IMR-90 (cell line): ENCODE results near the gene MYO1D. TPM values are rescaled to one million over a fixed set of nuclear protein-coding genes. Genes with fewer than 3 reads are reported as not detected.

Experiments used
- ATAC-seq: fragments of 200-7000 bp; cut with Tn5 transposase; 2 replicates; pipeline ENCODE4 v1.9.1; 2020; ENCODE audit warnings: low read depth, mild to moderate bottlenecking, moderate library complexity
- BruUV-seq: library from RNA; stranded (reverse); fragments of 400-500 nt; replicated peaks from 2 replicates; lab custom pipeline; 2021; lab: Mats Ljungman, UMichigan
- CTCF ChIA-PET: fragments of 300-600 bp; formaldehyde crosslinking; extraction: SDS; loops from one replicate; lab custom pipeline; 2021; ENCODE audit warnings: antibody characterized with exemption; lab: Yijun Ruan, JAX
- POLR2A ChIA-PET: fragments of 300-600 bp; sonication (Branson Sonifier 250); formaldehyde crosslinking; loops from one replicate; lab custom pipeline; 2022; ENCODE audit warnings: antibody characterized with exemption; ENCODE audit not compliant: unreplicated experiment; lab: Charles Lee
- DNase-seq: peaks from one replicate; pipeline ENCODE4 v3.0.0; 2013
- H2AFZ ChIP-seq: replicated peaks from 2 replicates; pipeline ENCODE3; 2013; ENCODE audit warnings: low read length, mild to moderate bottlenecking; ENCODE audit not compliant: poor library complexity
- H2AK5ac ChIP-seq: 2 replicates; pipeline ENCODE4 v1.6.1; 2013; ENCODE audit warnings: low read depth, low read length, inconsistent platforms
- H2AK9ac ChIP-seq: replicated peaks from 2 replicates; pipeline ENCODE3; 2013; ENCODE audit warnings: mild to moderate bottlenecking, low read depth, low read length, moderate library complexity; ENCODE audit not compliant: poor library complexity
- H2BK120ac ChIP-seq: 2 replicates; pipeline ENCODE4 v1.6.1; 2013; ENCODE audit warnings: low read depth, low read length, inconsistent platforms
- H2BK15ac ChIP-seq: 3 replicates; pipeline ENCODE4 v1.6.1; 2013; ENCODE audit warnings: low read depth, low read length, inconsistent platforms
- H2BK20ac ChIP-seq: 2 replicates; pipeline ENCODE4 v1.6.1; 2013; ENCODE audit warnings: low read depth, mild to moderate bottlenecking, inconsistent platforms, low read length, moderate library complexity
- H2BK5ac ChIP-seq: 2 replicates; pipeline ENCODE4 v1.6.1; 2013; ENCODE audit warnings: mild to moderate bottlenecking, low read depth, low read length, inconsistent platforms; ENCODE audit not compliant: poor library complexity, severe bottlenecking
- H3K14ac ChIP-seq: replicated peaks from 2 replicates; pipeline ENCODE4 v1.6.1; 2013; ENCODE audit warnings: low read depth, low read length, inconsistent platforms
- H3K18ac ChIP-seq: 2 replicates; pipeline ENCODE4 v1.6.1; 2013; ENCODE audit warnings: low read depth, low read length, control low read depth
- H3K23ac ChIP-seq: 2 replicates; pipeline ENCODE4 v1.6.1; 2013; ENCODE audit warnings: low read depth, low read length, inconsistent platforms
- H3K27ac ChIP-seq: 2 replicates; pipeline ENCODE4 v1.5.1; 2013; ENCODE audit warnings: mild to moderate bottlenecking, control low read depth, low read length; ENCODE audit not compliant: insufficient read depth
- H3K27me3 ChIP-seq: 2 replicates; pipeline ENCODE4 v1.6.1; 2013; ENCODE audit warnings: low read length; ENCODE audit not compliant: control insufficient read depth, insufficient read depth
- H3K36me3 ChIP-seq: 2 replicates; pipeline ENCODE4 v1.6.1; 2013; ENCODE audit warnings: low read length, mixed read lengths; ENCODE audit not compliant: control insufficient read depth, insufficient read depth
- H3K4ac ChIP-seq: 2 replicates; pipeline ENCODE4 v1.6.1; 2013; ENCODE audit warnings: low read depth, low read length, inconsistent platforms
- H3K4me1 ChIP-seq: 2 replicates; pipeline ENCODE4 v1.6.1; 2013; ENCODE audit warnings: low read length, mixed read lengths; ENCODE audit not compliant: control insufficient read depth, insufficient read depth
- H3K4me2 ChIP-seq: 2 replicates; pipeline ENCODE4 v1.6.1; 2013; ENCODE audit warnings: low read depth, mild to moderate bottlenecking, control low read depth, low read length, moderate library complexity
- H3K4me3 ChIP-seq: 2 replicates; pipeline ENCODE4 v1.5.1; 2013; ENCODE audit warnings: low read depth, mild to moderate bottlenecking, control low read depth, low read length, moderate library complexity; ENCODE audit not compliant: insufficient read depth
- H3K56ac ChIP-seq: 2 replicates; pipeline ENCODE4 v1.6.1; 2013; ENCODE audit warnings: low read length, inconsistent platforms; ENCODE audit not compliant: insufficient read depth; ENCODE audit errors: extremely low read depth
- H3K79me1 ChIP-seq, 2 experiments: 2 replicates each; pipeline ENCODE4 v1.6.1; 2013; ENCODE audit warnings: low read length in 2 of 2, inconsistent platforms in 1 of 2, low read depth in 1 of 2
- H3K9ac ChIP-seq: 2 replicates; pipeline ENCODE4 v1.6.1; 2013; ENCODE audit warnings: low read depth, low read length, control low read depth
- H3K9me1 ChIP-seq: 2 replicates; pipeline ENCODE4 v1.6.1; 2013; ENCODE audit warnings: low read length, inconsistent platforms; ENCODE audit not compliant: insufficient read depth
- H3K9me3 ChIP-seq: 2 replicates; pipeline ENCODE4 v1.6.1; 2013; ENCODE audit warnings: low read length; ENCODE audit not compliant: control insufficient read depth, insufficient read depth
- H4K20me1 ChIP-seq: 2 replicates; pipeline ENCODE4 v1.6.1; 2013; ENCODE audit warnings: low read length, inconsistent platforms; ENCODE audit not compliant: insufficient read depth
- H4K5ac ChIP-seq: 2 replicates; pipeline ENCODE4 v1.6.1; 2013; ENCODE audit warnings: mild to moderate bottlenecking, low read depth, low read length, control low read depth
- H4K8ac ChIP-seq, 2 experiments: 2 replicates each; pipeline ENCODE4 v1.6.1; 2013; ENCODE audit warnings: low read depth in 2 of 2, low read length in 2 of 2, control low read depth in 1 of 2, inconsistent platforms in 1 of 2
- H4K91ac ChIP-seq: 2 replicates; pipeline ENCODE4 v1.6.1; 2013; ENCODE audit warnings: low read depth, low read length, inconsistent platforms; ENCODE audit not compliant: insufficient read depth
- BHLHE40 ChIP-seq: fragments of 150-350 bp; IDR thresholded peaks from 2 replicates; pipeline ENCODE4 v1.6.1; 2016; ENCODE audit warnings: mild to moderate bottlenecking, low read depth, low read length
- CEBPB ChIP-seq: IDR thresholded peaks from 2 replicates; pipeline ENCODE4 v1.6.1; 2012; ENCODE audit warnings: low read depth, low read length, improper control_type of control experiment
- CHD1 ChIP-seq: IDR thresholded peaks from 2 replicates; pipeline ENCODE4 v1.6.1; 2012; ENCODE audit warnings: low read depth, low read length, improper control_type of control experiment
- CTCF ChIP-seq: conservative IDR thresholded peaks from 2 replicates; pipeline ENCODE4 v1.5.1; 2012; ENCODE audit warnings: mild to moderate bottlenecking, low read depth, low read length, improper control_type of control experiment
- ELK1 ChIP-seq: fragments of 150-350 bp; IDR thresholded peaks from 2 replicates; pipeline ENCODE4 v1.6.1; 2016; ENCODE audit warnings: low read depth, mild to moderate bottlenecking, low read length, moderate library complexity, borderline replicate concordance
- FOS ChIP-seq: fragments of 150-350 bp; IDR thresholded peaks from 2 replicates; pipeline ENCODE4 v1.6.1; 2016; ENCODE audit warnings: low read depth, low read length
- MAFK ChIP-seq: IDR thresholded peaks from 2 replicates; pipeline ENCODE4 v1.6.1; 2012; ENCODE audit warnings: low read depth, low read length, improper control_type of control experiment
- MAZ ChIP-seq: IDR thresholded peaks from 2 replicates; pipeline ENCODE4 v1.6.1; 2012; ENCODE audit warnings: low read depth, mild to moderate bottlenecking, low read length, improper control_type of control experiment, moderate library complexity, borderline replicate concordance
- MXI1 ChIP-seq: IDR thresholded peaks from 2 replicates; pipeline ENCODE4 v1.6.1; 2012; ENCODE audit warnings: low read depth, mild to moderate bottlenecking, low read length, moderate library complexity, borderline replicate concordance
- NFE2L2 ChIP-seq: fragments of 150-350 bp; IDR thresholded peaks from 2 replicates; pipeline ENCODE4 v1.6.1; 2016; ENCODE audit warnings: low read depth, mild to moderate bottlenecking, low read length
- POLR2A ChIP-seq: IDR thresholded peaks from 2 replicates; pipeline ENCODE4 v1.6.1; 2012; ENCODE audit warnings: mild to moderate bottlenecking, low read depth, low read length
- RAD21 ChIP-seq: IDR thresholded peaks from 2 replicates; pipeline ENCODE4 v1.6.1; 2012; ENCODE audit warnings: low read length, improper control_type of control experiment
- RCOR1 ChIP-seq: IDR thresholded peaks from 2 replicates; pipeline ENCODE4 v1.6.1; 2012; ENCODE audit warnings: mild to moderate bottlenecking, low read length, improper control_type of control experiment; ENCODE audit not compliant: insufficient replicate concordance
- RFX5 ChIP-seq: IDR thresholded peaks from 2 replicates; pipeline ENCODE4 v1.8.0; 2012; ENCODE audit warnings: low read depth, mild to moderate bottlenecking, low read length, moderate library complexity
- SMC3 ChIP-seq: fragments of 150-350 bp; IDR thresholded peaks from 2 replicates; pipeline ENCODE4 v1.6.1; 2016; ENCODE audit warnings: low read depth, mild to moderate bottlenecking, antibody characterized with exemption, low read length, moderate library complexity
- USF2 ChIP-seq: fragments of 150-350 bp; IDR thresholded peaks from 2 replicates; pipeline ENCODE4 v1.6.1; 2017; ENCODE audit warnings: mild to moderate bottlenecking, antibody characterized with exemption, low read length, low read depth
- WGBS, 2 experiments: methylation state at CpG; one replicate each; pipeline versions ENCODE4 v1.1.5 to v1.1.7; 2013; ENCODE audit warnings: missing lambda C conversion rate in 2 of 2; ENCODE audit not compliant: insufficient read length in 1 of 2; ENCODE audit errors: extremely low coverage in 2 of 2; 5-methylcytosine and 5-hydroxymethylcytosine counted together
- dilution Hi-C: fragments of 300-500 bp; cut with HindIII; formaldehyde crosslinking; loops from one replicate; pipeline ENCODE4 v1.14.3; 2018; ENCODE audit warnings: low sequenced_read_pairs; ENCODE audit not compliant: unreplicated experiment
- in situ Hi-C: fragments of 300-500 bp; cut with MboI; formaldehyde crosslinking; loops from 3 replicates; pipeline ENCODE4 v1.14.3; 2019; ENCODE audit warnings: low sequenced_read_pairs, inconsistent platforms, mixed read lengths
- intact Hi-C: fragments of 100-400 bp; cut with micrococcal nuclease; formaldehyde crosslinking; loops from 2 replicates; pipeline ENCODE4 v1.10.0; 2022
- polyA plus RNA-seq, 3 experiments: library from polyadenylated mRNA; depleted of rRNA; stranded (reverse); fragments of >200 nt; gene quantifications; 2 replicates each; pipeline ENCODE4 v1.2.3, GENCODE V29; 2012; ENCODE audit warnings: low replicate concordance in 1 of 3
- total RNA-seq: library from RNA; depleted of rRNA; stranded (reverse); fragments of >200 nt; gene quantifications from 2 replicates; pipeline ENCODE4 v1.2.3, GENCODE V29; 2012

MYO1D gene
- total and polyA plus RNA-seq, 2 of the 4 experiments (the other 2 are of a cell fraction), result 0.63 to 0.90 TPM

- ATAC-seq, result no peak
- Histone ChIP-seq H2BK5ac (no peak overlapping the region), H3K9me3 (no peaks in the 10 kb centered on the region), H3K79me1 (no peaks in the 10 kb centered on the region), H4K5ac (no peak overlapping the region), H3K4me3 (no peak overlapping the region), H3K27ac (no peak overlapping the region), H3K27me3 (no peaks in the 10 kb centered on the region), H3K4me1 (no peaks in the 10 kb centered on the region), H3K56ac (no peak overlapping the region), H3K9ac (no peak overlapping the region), H4K91ac (no peak overlapping the region), H3K36me3 (no peaks in the 10 kb centered on the region), H4K20me1 (no peaks in the 10 kb centered on the region), H3K4me2 (no peak overlapping the region), H4K8ac (no peak overlapping the region), H2AK9ac (no peak overlapping the region), H3K23ac (no peak overlapping the region), H2AFZ (no peak overlapping the region), H2BK20ac (no peak overlapping the region), H3K9me1 (no peaks in the 10 kb centered on the region), H3K4ac (no peak overlapping the region), H2AK5ac (no peak overlapping the region), H2BK120ac (no peak overlapping the region), H2BK15ac (no peak overlapping the region), H3K14ac (no peak overlapping the region), H3K18ac (no peak overlapping the region)
- POLR2A ChIA-PET, result no interaction called here
- BruUV-seq, result no TSS peak
- TF ChIP-seq ELK1 (no peak), MAZ (no peak), SMC3 (no peak), RAD21 (no peak), NFE2L2 (no peak), CTCF (no peak), MAFK (no peak), USF2 (no peak), CHD1 (no peak), POLR2A (no peak), RFX5 (no peak), BHLHE40 (no peak), CEBPB (no peak), FOS (no peak), MXI1 (no peak), RCOR1 (no peak)
- intact Hi-C loops, result no loop called here
- DNase-seq, result no peak
- WGBS, 2 experiments, result 57% methylated on average over 1 of the region's 3 CpGs; no CpG with 5 or more reads in 1 of the 2 experiments
- CTCF ChIA-PET, result no interaction called here
- in situ Hi-C loops, result no loop called here
- dilution Hi-C loops, result no loop called here
These were observed 242.8 kb downstream of the MYO1D start for GRCh38 chr17:32634167-32634566.
